Heart left ventricle (tissue), 16 donors: ENCODE results near the gene PUDP. TPM values are rescaled to one million over a fixed set of nuclear protein-coding genes. Genes with fewer than 3 reads are reported as not detected.

Experiments
- ATAC-seq, 4 donors: fragments of 200-7000 bp; cut with Tn5 transposase; one replicate each; pipeline ENCODE4 v1.9.1; 2020 to 2022; ENCODE audit warnings: moderate library complexity in 4 of 4, mild to moderate bottlenecking in 3 of 4, moderate number of reproducible peaks in 1 of 4
- DNase-seq, 5 donors: peaks; one replicate each; pipeline ENCODE4 v3.0.0-alpha.2; 2020
- H3K27ac ChIP-seq, 12 donors: fragments of 200-600 bp; sonication (generic) in 4 of 12; one replicate each; pipeline versions ENCODE4 v1.5.0 to v1.8.0; 2016 to 2022; ENCODE audit warnings: mild to moderate bottlenecking in 2 of 12
- H3K27me3 ChIP-seq, 9 donors: fragments of 200-600 bp; sonication (generic) in 2 of 9; one replicate each; pipeline versions ENCODE4 v1.5.1 to v1.8.0; 2016 to 2022; ENCODE audit warnings: mild to moderate bottlenecking in 3 of 9
- H3K36me3 ChIP-seq, 9 donors: fragments of 200-600 bp; sonication (generic) in 2 of 9; one replicate each; pipeline versions ENCODE4 v1.5.0 to v1.8.0; 2018 to 2022; ENCODE audit warnings: mild to moderate bottlenecking in 2 of 9
- H3K4me1 ChIP-seq, 12 donors: fragments of 200-600 bp; sonication (generic) in 4 of 12; one replicate each; pipeline versions ENCODE4 v1.5.0 to v1.8.0; 2016 to 2022; ENCODE audit warnings: mild to moderate bottlenecking in 3 of 12
- H3K4me3 ChIP-seq, 12 donors: fragments of 200-600 bp; sonication (generic) in 4 of 12; one replicate each; pipeline versions ENCODE4 v1.5.0 to v1.8.0; 2017 to 2022; ENCODE audit warnings: mild to moderate bottlenecking in 9 of 12, moderate library complexity in 4 of 12
- H3K9me3 ChIP-seq, 12 donors: fragments of 200-600 bp; sonication (generic) in 4 of 12; one replicate each; pipeline versions ENCODE4 v1.5.0 to v1.8.0; 2016 to 2022; ENCODE audit warnings: mild to moderate bottlenecking in 1 of 12
- POLR2A ChIP-seq, 2 donors: fragments of 450-650 bp; IDR thresholded peaks; one replicate each; pipeline ENCODE4 v1.6.1; 2017; ENCODE audit warnings: antibody characterized with exemption in 2 of 2, mild to moderate bottlenecking in 2 of 2, moderate library complexity in 2 of 2
- whole genome bisulfite sequencing, 4 donors: extraction: QIAGEN DNeasy Blood & Tissue Kit in 2 of 4; methylation state at CpG; one replicate each; pipeline versions ENCODE4 v1.1.5 to v1.1.7; 2013 to 2018; 5-methylcytosine and 5-hydroxymethylcytosine counted together
- intact Hi-C, 10 donors: fragments of 100-400 bp; cut with DNase I; formaldehyde crosslinking; loops; one replicate each; pipeline versions ENCODE4 v1.11.1 to v1.14.2; 2022
- polyA plus RNA-seq, 2 donors: library from polyadenylated mRNA; stranded (reverse); fragments of 200-250 nt; gene quantifications; one replicate each; pipeline ENCODE4 v1.2.3, GENCODE V29; 2013
- total RNA-seq, 9 donors: library from RNA; depleted of rRNA in 2 of 9; stranded (reverse); fragments of >200 nt in 2 of 9; fragmentation: NEBNext Ultra II Directional in 3 of 9; extraction: Animal tissue kit (Norgen Biotek cat#: 25700) in 3 of 9; gene quantifications; one replicate each; pipeline versions ENCODE4 v1.1.0 to v1.2.4, GENCODE V29; 2016 to 2023
- TF ChIP-seq, protein P1 (sequence below), 12 donors: fragments of 200-600 bp; sonication (generic) in 4 of 12; IDR thresholded peaks; one replicate each; pipeline versions ENCODE4 v1.5.0 to v1.8.0; 2018 to 2022; ENCODE audit warnings: antibody characterized with exemption in 12 of 12, mild to moderate bottlenecking in 5 of 12
- donor health status: ischemic (EF 13 %, LVEDD 7.1; RV severe dilation, severe dysfunction).
- donor health status: healthy with polysubstance abuse.
- donor health status: DM: no; HTN: yes; CAD: no.
- donor health status: DM: no; HTN: no; CAD: no.
- donor health status: ischemic (EF 25% LVEDD 6.9; RV normal size, moderate dysfunction).
- donor health status: ischemic (EF 25% LVEDD 5.7; RV mildly dilated, moderate dysfunction).
- donor health status: healthy.
- donor health status: DM: yes; HTN: yes; CAD: no.
- donor health status: ischemic (EF 35%, LVEDD 5.7; RV mildly dilated, moderate dysfunction).
- donor health status: nonischemic (EF 11% LVEDD 7.7; RV severe dilation, severe dysfunction).
- donor health status: DM: yes; HTN: yes; CAD: no.
- donor health status: PGD.
- donor health status: ischemic (EF 29% LVEDD 5.4; RV normal size, mild dysfunction).
- donor health status: nonischemic (EF 23%, LVEDD 6.1; RV moderate dilation, normal function).

The PUDP gene
- total and polyA plus RNA-seq, 11 donors: 11.2 to 36.4 (median 25.0) TPM

DNA sequence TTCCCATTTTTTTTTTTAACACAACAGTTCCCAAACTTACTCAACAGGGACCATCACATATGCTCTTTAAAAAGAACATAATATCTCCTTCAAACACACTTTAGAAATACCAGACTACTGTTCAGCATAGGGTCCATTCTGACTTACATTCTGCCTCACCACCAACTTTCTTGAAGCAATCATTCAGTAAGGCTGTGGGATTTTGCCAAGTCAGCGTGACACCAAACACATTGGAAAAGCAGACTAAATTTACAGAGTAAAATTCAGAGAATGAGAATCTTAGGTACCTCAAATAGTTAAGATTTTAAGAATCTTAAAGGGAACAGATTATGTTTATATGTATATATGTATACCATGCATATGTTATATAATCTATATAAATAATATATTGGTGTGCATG, 7.2 kb upstream of the PUDP start:
- no peak for DNase-seq
- Histone ChIP-seq H3K27ac (no peak overlapping the region), H3K4me3 (no peak overlapping the region), H3K9me3 (no peaks in the 10 kb centered on the region), H3K36me3 (no peaks in the 10 kb centered on the region), H3K4me1 (no peaks in the 10 kb centered on the region), H3K27me3 (no peaks in the 10 kb centered on the region)
- 94 to 98% (median 97%) methylated on average over 1 of the region's 1 CpG for WGBS, 4 donors
- no peak for ATAC-seq
- TF ChIP-seq, protein P1, sequence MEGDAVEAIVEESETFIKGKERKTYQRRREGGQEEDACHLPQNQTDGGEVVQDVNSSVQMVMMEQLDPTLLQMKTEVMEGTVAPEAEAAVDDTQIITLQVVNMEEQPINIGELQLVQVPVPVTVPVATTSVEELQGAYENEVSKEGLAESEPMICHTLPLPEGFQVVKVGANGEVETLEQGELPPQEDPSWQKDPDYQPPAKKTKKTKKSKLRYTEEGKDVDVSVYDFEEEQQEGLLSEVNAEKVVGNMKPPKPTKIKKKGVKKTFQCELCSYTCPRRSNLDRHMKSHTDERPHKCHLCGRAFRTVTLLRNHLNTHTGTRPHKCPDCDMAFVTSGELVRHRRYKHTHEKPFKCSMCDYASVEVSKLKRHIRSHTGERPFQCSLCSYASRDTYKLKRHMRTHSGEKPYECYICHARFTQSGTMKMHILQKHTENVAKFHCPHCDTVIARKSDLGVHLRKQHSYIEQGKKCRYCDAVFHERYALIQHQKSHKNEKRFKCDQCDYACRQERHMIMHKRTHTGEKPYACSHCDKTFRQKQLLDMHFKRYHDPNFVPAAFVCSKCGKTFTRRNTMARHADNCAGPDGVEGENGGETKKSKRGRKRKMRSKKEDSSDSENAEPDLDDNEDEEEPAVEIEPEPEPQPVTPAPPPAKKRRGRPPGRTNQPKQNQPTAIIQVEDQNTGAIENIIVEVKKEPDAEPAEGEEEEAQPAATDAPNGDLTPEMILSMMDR (IDR thresholded peaks at IDR 0.05): no peak
- no peak for TF ChIP-seq POLR2A (IDR thresholded peaks at IDR 0.05)
- intact Hi-C loops: no loop called here

DNA sequence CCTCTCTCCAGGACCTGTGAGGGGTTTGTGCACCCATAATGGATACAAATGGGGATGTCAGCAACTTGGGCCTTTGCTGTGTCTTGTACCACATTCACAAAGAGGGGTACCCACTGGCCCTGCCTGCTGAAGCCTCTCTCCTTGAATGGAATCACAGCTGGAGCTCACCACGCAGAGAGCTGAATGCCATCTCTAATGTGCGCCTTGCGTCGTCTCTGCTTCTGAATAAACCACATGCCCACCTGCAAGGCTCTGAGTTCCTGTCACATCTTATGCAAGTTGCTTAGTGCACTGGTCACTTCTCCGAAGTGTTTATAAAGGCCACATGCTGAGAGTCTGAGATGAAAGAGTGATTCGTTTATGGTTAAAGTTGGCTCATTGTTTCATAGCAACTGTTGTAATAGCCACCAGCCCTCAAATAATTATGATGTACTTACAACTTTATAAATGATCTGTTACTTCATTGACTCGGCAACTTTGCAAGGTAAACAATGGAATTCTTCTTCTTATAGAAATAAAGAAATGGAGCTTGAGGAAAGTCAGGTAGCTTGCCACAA, 6.2 kb upstream of the PUDP start:
- no peak for ATAC-seq
- no peaks in the 10 kb centered on the region for H3K9me3 ChIP-seq
- H3K4me1 ChIP-seq: no peaks in the 10 kb centered on the region
- 79 to 94% (median 82%) methylated on average over 7 of the region's 7 CpGs for WGBS, 4 donors
- intact Hi-C loops: no loop called here
- no peaks in the 10 kb centered on the region for H3K36me3 ChIP-seq
- no peaks in the 10 kb centered on the region for H3K27me3 ChIP-seq
- TF ChIP-seq, protein P1 (IDR thresholded peaks at IDR 0.05): no peak
- no peak for TF ChIP-seq POLR2A (IDR thresholded peaks at IDR 0.05)
- H3K4me3 ChIP-seq: no peak overlapping the region
- no peak for DNase-seq
- H3K27ac ChIP-seq: no peak overlapping the region

DNA sequence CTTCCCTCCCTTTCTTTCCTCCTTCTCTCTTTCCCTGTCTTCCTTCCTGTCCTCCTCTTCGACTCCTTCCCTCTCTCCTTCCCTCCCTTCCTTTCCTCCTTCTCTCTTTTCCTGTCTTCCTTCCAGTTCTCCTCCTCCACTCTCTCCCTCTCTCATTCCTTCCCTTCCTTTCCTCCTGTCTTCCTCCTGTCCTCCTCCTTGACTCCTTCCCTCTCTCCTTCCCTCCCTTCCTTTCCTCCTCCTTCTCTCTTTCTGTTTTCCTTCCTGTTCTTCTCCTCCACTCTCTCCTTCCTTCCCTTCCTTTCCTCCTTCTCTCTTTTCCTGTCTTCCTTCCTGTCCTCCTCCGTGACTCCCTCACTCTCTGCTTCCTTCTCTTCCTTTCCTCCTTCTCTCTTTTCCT, 5.3 kb upstream of the PUDP start:
- 62 to 83% (median 74%) methylated on average over 2 of the region's 2 CpGs for WGBS, 4 donors
- no peak overlapping the region for H3K4me3 ChIP-seq
- no peak for DNase-seq
- TF ChIP-seq, protein P1 (IDR thresholded peaks at IDR 0.05): no peak
- no peak for TF ChIP-seq POLR2A (IDR thresholded peaks at IDR 0.05)
- H3K4me1 ChIP-seq: peaks cover 0 to 5% (median 0%) of the 10 kb centered on the region in 12 donors
- H3K36me3 ChIP-seq: no peaks in the 10 kb centered on the region
- H3K27me3 ChIP-seq: no peaks in the 10 kb centered on the region
- intact Hi-C loops: no loop called here
- H3K9me3 ChIP-seq: no peaks in the 10 kb centered on the region
- no peak for ATAC-seq
- H3K27ac ChIP-seq: no peak overlapping the region

DNA sequence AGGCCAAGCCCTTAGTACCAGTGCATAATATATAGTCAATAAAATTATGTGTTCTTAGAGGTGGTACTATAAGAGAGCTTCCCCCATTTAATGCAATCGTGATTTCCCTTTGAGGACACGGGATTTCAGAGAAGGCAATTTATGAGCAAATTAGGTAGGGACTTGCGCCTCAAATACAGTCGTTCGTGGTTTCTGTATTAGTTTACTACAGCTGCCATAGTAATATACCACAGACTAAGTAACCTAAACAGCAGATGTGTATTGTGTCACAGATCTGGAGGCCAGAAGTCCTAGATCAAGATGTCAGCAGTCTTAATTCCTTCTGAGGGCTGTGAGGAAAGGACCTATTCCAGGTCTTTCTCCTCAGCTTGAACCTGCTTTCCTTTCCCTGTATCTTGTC, 1.5 kb upstream of the PUDP start:
- no peak for ATAC-seq
- H3K36me3 ChIP-seq: no peaks in the 10 kb centered on the region
- 85 to 93% (median 89%) methylated on average over 5 of the region's 5 CpGs for WGBS, 4 donors
- DNase-seq: no peak
- H3K4me1 ChIP-seq: peaks cover 0 to 24% (median 3%) of the 10 kb centered on the region in 12 donors
- no peak overlapping the region for H3K4me3 ChIP-seq
- H3K9me3 ChIP-seq: no peaks in the 10 kb centered on the region
- TF ChIP-seq POLR2A (IDR thresholded peaks at IDR 0.05): no peak
- TF ChIP-seq, protein P1 (IDR thresholded peaks at IDR 0.05): no peak
- intact Hi-C loops: no loop called here
- no peaks in the 10 kb centered on the region for H3K27me3 ChIP-seq
- no peak overlapping the region for H3K27ac ChIP-seq
